ENCODE data around the gene RPH3AL. TPM values are rescaled to one million over a fixed set of nuclear protein-coding genes. Genes with fewer than 3 reads are reported as not detected.
"Not testable (repeated sequence)": the region's sequence is repeated elsewhere in the genome, so short reads cannot be mapped to it uniquely, and the experiment has no call there.

RPH3AL gene
- total RNA-seq, 1 experiment from 2014 or later: 6.9 TPM

GRCh38 chr17:381516-381915 lies 28.9 kb upstream of the RPH3AL start:
- peak; percentile 43 for DNase-seq (ENCODE audit: low spot score)

DNA sequence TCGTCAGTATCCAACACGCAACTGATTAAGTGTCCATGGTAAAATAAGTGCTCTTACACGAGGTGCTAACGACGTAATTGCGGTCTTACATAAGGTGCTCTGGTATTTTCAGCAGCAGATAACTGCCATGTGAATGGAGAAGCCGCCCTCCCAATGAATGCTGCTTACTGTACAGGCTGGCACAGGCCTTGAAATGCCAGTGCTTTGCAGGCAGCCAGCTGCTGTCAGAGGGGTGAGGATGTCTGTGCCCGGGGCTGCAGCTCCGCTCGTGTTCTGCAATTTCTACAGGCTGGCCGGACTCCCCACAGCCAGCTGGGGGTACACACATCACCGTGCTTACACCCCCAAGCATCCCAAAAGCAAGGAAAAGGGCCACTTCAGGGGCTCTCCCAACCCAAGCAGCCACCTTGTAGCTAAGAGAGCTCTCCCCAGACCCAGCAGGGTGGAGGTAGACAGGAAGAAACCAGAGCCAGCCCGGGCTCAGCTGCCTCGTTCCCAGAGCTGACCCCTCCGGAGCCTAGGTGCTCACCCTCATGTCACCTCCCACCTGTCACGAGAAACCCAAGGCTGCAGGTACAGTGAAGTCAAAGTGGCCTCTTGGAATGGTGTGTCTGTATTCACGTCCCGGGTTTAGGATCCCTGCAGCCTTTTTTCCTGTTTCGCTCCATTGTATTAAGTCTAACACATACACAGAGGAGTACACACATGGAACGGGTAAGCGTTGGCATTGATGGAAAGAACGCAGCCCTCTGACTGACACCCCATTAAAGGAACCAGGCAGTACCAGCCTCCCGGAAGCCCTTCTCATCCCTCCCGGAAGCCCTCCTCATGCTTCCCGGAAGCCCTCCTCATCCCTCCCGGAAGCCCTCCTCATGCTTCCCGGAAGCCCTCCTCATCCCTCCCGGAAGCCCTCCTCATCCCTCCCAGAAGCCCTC lies 27.2 kb upstream of the RPH3AL start:
- DNase-seq (ENCODE audit: low spot score): peak; percentile 41
- in situ Hi-C loops (cut with HindIII; ENCODE audit: low sequenced_read_pairs): no loop called here

More at GRCh38 chr17:381516-381915, 28.9 kb upstream of the RPH3AL start:
- in situ Hi-C loops (cut with HindIII; ENCODE audit: low sequenced_read_pairs): no loop called here

DNA sequence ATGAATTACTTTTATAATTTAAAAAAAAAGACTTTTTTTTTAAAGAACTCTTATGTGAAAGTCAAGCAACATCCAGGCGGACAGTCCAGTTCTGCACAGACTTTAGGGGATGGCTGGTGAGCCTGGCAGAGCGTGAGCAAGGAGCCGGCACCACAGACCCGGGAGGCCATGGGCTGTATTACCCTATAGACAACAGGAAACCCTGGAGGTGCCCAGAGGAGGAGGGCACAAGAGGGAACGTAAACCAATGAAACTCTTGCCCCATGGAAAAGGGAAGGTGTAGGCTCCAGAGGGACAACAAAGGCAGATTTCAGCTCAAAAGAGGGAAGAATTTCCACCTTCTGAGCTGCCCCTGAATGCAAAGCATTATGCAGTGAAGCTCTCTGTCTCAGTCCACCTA lies 25.5 kb upstream of the RPH3AL start:
- no peak for DNase-seq (ENCODE audit: low spot score)
- in situ Hi-C loops (cut with HindIII; ENCODE audit: low sequenced_read_pairs): no loop called here

DNA sequence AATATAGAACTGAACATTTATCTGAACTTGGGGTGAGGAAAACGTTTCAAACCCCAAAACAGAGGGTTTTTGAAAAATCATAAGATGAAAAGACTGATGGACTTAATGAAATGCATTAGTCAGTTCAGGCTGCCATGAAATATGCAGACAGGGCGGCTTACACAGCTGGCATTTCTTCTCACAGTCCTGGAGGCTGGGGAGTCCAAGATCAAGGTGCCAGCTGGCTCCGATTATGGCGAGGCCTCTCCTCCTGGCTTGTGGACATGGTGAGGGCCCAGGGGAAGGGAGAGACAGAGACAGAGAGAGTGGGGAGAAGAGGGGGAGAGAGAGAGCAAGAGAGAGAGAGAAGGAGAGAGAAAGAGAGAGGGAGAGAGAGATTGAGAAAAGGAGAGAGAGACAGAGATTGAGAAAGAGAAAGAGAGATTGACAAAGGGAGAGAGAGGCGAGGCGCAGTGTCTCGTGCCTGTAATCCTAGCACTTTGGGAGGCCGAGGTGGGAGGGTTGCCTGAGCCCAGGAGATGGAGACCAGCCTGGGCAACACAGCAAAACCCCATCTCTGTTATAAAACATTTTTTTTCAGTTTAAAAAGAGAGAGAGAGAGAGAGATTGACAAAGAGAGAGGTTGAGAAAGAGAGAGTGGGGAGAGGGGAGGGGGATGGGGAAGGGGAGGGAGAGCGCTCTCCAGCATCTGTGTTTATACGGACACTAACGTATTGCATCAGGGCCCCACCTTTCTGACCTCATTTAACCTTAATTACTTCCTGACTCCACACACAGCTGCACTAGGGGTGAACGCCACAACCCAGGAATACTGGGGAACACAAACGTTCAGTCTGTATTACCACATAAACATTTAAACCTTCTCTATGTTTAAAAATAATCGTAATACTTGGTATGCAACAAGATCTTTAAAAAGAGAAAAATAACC lies 24.6 kb upstream of the RPH3AL start:
- DNase-seq (ENCODE audit: low spot score): peak; percentile 41
- in situ Hi-C loops (cut with HindIII; ENCODE audit: low sequenced_read_pairs): no loop called here

DNA sequence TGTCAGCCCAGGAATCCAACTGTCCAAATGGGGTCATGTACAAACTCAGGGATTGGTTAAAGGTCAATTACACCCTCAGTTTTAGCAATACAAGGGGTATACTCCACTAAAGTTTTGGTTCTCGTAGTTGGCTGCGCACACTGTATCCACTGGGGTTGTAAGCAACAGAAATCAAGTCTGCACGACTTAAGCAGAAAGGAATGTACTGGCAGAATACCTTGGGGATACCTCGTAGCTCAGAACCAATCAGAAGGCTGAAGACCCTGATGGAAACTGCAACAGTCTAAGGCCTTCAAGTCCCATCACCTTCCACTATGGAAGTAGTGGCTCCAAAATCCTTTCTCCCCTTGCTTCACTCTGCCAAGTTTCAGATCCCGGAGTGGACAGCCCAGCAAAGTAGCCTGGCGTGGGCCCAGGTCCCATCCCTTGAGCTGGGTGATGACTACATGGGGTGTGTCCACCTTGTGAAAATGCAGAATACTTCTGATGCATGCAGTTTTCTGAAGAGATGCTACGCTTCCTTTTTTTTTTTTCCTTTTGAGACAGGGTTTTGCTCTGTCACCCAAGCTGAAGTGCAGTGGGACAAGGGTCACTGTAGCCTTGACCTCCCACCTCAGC lies 21.1 kb upstream of the RPH3AL start:
- no peak for DNase-seq (ENCODE audit: low spot score)
- in situ Hi-C loops (cut with HindIII; ENCODE audit: low sequenced_read_pairs): no loop called here

- DNase-seq (ENCODE audit: low spot score): no peak
- in situ Hi-C loops (cut with HindIII; ENCODE audit: low sequenced_read_pairs): no loop called here
Measured at GRCh38 chr17:372157-373152, 19.8 kb upstream of the RPH3AL start.

DNA sequence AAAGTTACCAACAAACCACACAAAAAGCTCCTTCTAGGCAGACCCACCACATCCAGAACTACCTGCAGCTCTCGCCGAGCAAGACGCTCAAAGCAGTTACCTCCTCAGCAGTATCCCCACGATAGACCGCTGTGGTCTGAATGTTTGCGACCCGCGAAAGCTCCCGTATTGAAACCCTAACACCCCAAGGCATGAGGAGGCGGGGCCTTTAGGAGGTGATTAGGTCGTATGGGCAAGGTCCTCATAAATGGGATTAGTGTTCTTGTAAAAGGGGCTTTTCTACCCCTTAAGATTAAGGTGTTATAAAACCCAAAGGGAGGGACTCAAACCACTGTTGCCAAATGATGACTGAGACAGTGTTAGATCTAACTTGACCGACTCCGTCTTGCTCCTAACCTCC lies 19.0 kb upstream of the RPH3AL start:
- in situ Hi-C loops (cut with HindIII; ENCODE audit: low sequenced_read_pairs): no loop called here
- DNase-seq (ENCODE audit: low spot score): no peak

DNA sequence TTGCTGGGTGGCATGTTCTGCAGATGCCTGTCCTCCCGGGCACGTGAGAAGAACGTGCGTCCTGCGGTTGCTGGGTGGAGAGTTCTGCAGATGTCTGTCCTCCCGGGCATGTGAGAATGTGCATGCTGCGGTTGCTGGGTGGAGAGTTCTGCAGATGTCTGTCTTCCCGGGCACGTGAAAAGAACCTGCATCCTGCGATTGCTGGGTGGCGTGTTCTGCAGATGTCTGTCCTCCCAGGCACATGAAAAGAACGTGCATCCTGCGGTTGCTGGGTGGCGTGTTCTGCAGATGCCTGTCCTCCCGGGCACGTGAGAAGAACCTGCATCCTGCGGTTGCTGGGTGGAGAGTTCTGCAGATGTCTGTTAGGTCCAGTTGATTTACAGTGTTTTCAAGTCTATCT lies 15.0 kb upstream of the RPH3AL start:
- DNase-seq (ENCODE audit: low spot score); in situ Hi-C loops (cut with HindIII; ENCODE audit: low sequenced_read_pairs): not testable (repeated sequence)

GRCh38 chr17:366657-367615 lies 14.3 kb upstream of the RPH3AL start:
- in situ Hi-C loops (cut with HindIII; ENCODE audit: low sequenced_read_pairs); DNase-seq (ENCODE audit: low spot score): not testable (repeated sequence)

DNA sequence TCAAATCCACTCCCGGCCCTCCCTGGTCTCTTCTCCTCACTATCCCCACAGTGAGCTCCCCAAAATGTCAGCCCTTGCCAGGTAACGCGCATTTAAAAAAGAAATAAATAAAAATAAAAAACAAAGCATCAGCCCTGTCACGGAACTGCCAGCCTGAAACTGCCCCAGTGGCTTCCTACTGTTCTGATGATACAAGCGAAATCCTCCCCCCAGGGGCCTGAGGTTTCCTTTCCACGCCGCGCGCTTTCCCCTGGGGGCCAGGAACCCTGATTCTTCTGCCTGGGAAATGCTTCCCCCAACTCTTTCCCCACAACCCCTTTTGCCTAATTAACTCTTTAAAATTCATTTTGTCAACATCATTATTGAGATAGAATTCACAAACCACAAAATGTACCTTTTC lies 12.2 kb upstream of the RPH3AL start:
- DNase-seq (ENCODE audit: low spot score): no peak
- in situ Hi-C loops (cut with HindIII; ENCODE audit: low sequenced_read_pairs): no loop called here

GRCh38 chr17:364308-364707 lies 11.7 kb upstream of the RPH3AL start:
- no peak for DNase-seq (ENCODE audit: low spot score)
- in situ Hi-C loops (cut with HindIII; ENCODE audit: low sequenced_read_pairs): no loop called here

DNA sequence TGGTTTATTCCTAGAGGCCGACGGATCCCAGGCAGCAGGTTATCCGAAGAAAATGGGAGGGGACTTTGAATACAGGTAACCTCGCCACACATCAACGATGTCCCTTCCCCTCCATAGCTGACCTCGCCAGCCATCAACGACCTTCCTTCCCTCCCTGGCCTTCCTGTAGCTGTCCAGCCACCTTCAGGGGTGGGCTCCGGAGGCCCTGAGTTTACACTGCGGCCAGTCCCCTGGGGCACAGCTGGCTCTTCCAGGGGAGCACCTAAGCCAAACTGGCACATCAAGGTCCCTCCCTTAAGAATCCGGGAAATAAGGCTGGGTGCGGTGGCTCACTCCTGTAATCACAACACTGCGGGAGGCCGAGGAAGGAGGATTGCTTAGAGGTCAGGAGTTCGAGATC lies 10.1 kb upstream of the RPH3AL start:
- in situ Hi-C loops (cut with HindIII; ENCODE audit: low sequenced_read_pairs): no loop called here
- no peak for DNase-seq (ENCODE audit: low spot score)

DNA sequence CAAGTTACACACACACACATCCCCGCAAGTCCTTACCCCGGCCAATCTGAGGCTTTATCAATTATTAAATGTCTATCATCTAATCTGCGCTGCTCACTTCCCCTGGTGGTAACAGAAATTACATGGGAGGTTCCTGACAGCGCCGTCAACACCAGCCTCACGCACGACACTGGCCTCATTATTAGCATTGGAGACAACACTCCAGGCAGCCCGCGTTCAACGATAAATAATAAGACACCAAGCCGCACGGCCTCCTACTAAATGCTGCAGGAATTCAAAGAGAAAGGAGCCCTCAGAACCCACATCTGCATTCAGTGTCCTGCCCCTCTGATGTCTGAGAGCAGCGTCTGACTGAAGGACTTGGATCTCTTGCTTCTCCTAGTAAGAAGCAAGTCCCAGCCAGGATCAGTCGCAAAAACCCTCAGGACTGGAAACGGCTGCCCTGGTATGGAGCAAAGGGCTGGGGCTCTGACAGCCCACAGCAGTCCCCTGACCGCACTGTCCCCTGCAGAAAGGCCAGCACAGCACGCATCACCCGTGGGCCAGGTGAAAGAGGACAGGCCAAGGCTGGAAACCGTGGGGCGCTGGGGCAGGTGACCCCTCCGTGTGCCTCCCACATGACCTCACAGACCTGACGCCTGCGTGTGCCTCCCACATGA lies 7.6 kb upstream of the RPH3AL start:
- no peak for DNase-seq (ENCODE audit: low spot score)
- in situ Hi-C loops (cut with HindIII; ENCODE audit: low sequenced_read_pairs): no loop called here

GRCh38 chr17:358491-359151 lies 6.0 kb upstream of the RPH3AL start:
- in situ Hi-C loops (cut with HindIII; ENCODE audit: low sequenced_read_pairs): no loop called here
- no peak for DNase-seq (ENCODE audit: low spot score)

GRCh38 chr17:357644-358043 lies 5.0 kb upstream of the RPH3AL start:
- in situ Hi-C loops (cut with HindIII; ENCODE audit: low sequenced_read_pairs): no loop called here
- DNase-seq (ENCODE audit: low spot score): no peak

- DNase-seq (ENCODE audit: low spot score): no peak
- in situ Hi-C loops (cut with HindIII; ENCODE audit: low sequenced_read_pairs): no loop called here
Measured at GRCh38 chr17:356671-357434, 4.2 kb upstream of the RPH3AL start.

All from G401 (cell line).